PC-3 (cell line): ENCODE results near the gene ACTL9.

ENCODE experiments used
- EZH2 ChIP-seq: fragments of 300-600 bp; sonication (generic); IDR thresholded peaks from one replicate; pipeline ENCODE4 v1.6.1; 2017; ENCODE audit warnings: antibody characterized with exemption, mild to moderate bottlenecking, low read length; ENCODE audit not compliant: unreplicated experiment
- EZH2phosphoT487 ChIP-seq: fragments of 300-600 bp; sonication (generic); IDR thresholded peaks from 2 replicates; pipeline ENCODE4 v1.6.1; 2018; ENCODE audit warnings: mild to moderate bottlenecking, antibody characterized with exemption, low read length, borderline replicate concordance
- TF ChIP-seq, protein P1 (sequence below): fragments of 300-600 bp; sonication (generic); conservative IDR thresholded peaks from 2 replicates; pipeline ENCODE4 v1.5.1; 2017; ENCODE audit warnings: antibody characterized with exemption, low read depth, mild to moderate bottlenecking, low read length

DNA sequence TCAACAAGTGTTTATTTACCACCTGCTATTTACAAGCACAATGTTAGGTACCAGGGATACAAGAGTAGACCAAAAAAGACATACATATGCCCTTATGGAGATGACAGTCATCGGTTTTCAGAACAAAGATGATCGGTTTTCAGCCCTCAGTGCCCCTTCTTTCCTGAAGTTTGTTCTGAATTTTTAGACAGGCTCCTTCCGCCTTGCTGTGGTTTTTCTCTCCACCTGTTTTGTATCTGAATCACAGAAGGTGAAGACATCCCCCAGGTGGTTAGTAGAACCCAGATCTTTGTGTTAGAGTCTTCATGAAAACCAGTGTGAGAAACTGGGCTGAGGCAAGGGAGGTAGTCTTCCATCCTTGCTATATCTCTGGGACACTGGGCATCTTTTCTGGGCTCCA lies 23.5 kb downstream of the ACTL9 start:
- TF ChIP-seq, protein P1, sequence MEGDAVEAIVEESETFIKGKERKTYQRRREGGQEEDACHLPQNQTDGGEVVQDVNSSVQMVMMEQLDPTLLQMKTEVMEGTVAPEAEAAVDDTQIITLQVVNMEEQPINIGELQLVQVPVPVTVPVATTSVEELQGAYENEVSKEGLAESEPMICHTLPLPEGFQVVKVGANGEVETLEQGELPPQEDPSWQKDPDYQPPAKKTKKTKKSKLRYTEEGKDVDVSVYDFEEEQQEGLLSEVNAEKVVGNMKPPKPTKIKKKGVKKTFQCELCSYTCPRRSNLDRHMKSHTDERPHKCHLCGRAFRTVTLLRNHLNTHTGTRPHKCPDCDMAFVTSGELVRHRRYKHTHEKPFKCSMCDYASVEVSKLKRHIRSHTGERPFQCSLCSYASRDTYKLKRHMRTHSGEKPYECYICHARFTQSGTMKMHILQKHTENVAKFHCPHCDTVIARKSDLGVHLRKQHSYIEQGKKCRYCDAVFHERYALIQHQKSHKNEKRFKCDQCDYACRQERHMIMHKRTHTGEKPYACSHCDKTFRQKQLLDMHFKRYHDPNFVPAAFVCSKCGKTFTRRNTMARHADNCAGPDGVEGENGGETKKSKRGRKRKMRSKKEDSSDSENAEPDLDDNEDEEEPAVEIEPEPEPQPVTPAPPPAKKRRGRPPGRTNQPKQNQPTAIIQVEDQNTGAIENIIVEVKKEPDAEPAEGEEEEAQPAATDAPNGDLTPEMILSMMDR: no peak
- TF ChIP-seq EZH2: no peak
- TF ChIP-seq EZH2phosphoT487: no peak
